OCI-LY3 (cell line): ENCODE measurements around the gene PDZD7.

Experiments
- H2AFZ ChIP-seq: fragments of 200-600, 300-600 bp; shearing (Covaris generic); 2 replicates; pipeline ENCODE4 v1.6.0; 2014; ENCODE audit warnings: antibody characterized with exemption, low read depth, low read length
- H3K27ac ChIP-seq: fragments of 200-600, 300-600 bp; sonication (generic); 2 replicates; pipeline ENCODE4 v1.5.1; 2014; ENCODE audit warnings: mild to moderate bottlenecking, low read length, moderate library complexity, mixed read lengths
- H3K27me3 ChIP-seq: fragments of 200-600, 300-600 bp; sonication (generic); 2 replicates; pipeline ENCODE4 v1.6.1; 2014; ENCODE audit warnings: low read depth, low read length, mixed read lengths
- H3K36me3 ChIP-seq: fragments of 200-600, 300-600 bp; sonication (generic); replicated peaks from 2 replicates; pipeline ENCODE3; 2014; ENCODE audit warnings: low read depth, low read length, mixed read lengths
- H3K4me1 ChIP-seq: fragments of 300-600, 200-600 bp; sonication (generic); 2 replicates; pipeline ENCODE4 v1.6.1; 2014; ENCODE audit warnings: low read length, mixed read lengths
- H3K4me2 ChIP-seq: fragments of 200-600, 300-600 bp; sonication (generic); 2 replicates; pipeline ENCODE4 v1.6.1; 2014; ENCODE audit warnings: low read length, mixed read lengths
- H3K4me3 ChIP-seq: fragments of 300-600, 200-600 bp; sonication (generic); 2 replicates; pipeline ENCODE4 v1.5.1; 2014; ENCODE audit warnings: antibody characterized with exemption, mild to moderate bottlenecking, low read length, moderate library complexity
- H3K79me2 ChIP-seq: fragments of 300-600, 200-600 bp; shearing (Covaris generic); 2 replicates; pipeline ENCODE4 v1.6.1; 2014; ENCODE audit warnings: mild to moderate bottlenecking, low read length, mixed read lengths
- H3K9ac ChIP-seq: fragments of 300-600, 200-600 bp; shearing (Covaris generic); 2 replicates; pipeline ENCODE4 v1.6.0; 2014; ENCODE audit warnings: mild to moderate bottlenecking, low read length, moderate library complexity
- H3K9me3 ChIP-seq: fragments of 200-600, 300-600 bp; shearing (Covaris generic); 2 replicates; pipeline ENCODE4 v1.6.1; 2014; ENCODE audit warnings: low read length, mixed read lengths; ENCODE audit not compliant: insufficient read depth
- H4K20me1 ChIP-seq: fragments of 200-600, 300-600 bp; sonication (generic); 2 replicates; pipeline ENCODE4 v1.6.1; 2016; ENCODE audit warnings: low read length, mixed read lengths; ENCODE audit not compliant: insufficient read depth
- CTCF ChIP-seq: fragments of 200-600, 300-600 bp; sonication (generic); IDR thresholded peaks from 2 replicates; pipeline ENCODE4 v1.5.1; 2014; ENCODE audit warnings: antibody characterized with exemption, low read length, low read depth
- EZH2phosphoT487 ChIP-seq: fragments of 200-600 bp; shearing (Covaris generic); IDR thresholded peaks from 2 replicates; pipeline ENCODE4 v1.6.1; 2018; ENCODE audit warnings: antibody characterized with exemption, mixed run types, low read depth

PDZD7 gene

GRCh38 chr10:101053516-101053915 lies 22.6 kb upstream of the PDZD7 start:
- Histone ChIP-seq H3K4me2 (no peak overlapping the region), H3K4me3 (no peak overlapping the region), H3K27me3 (no peaks in the 10 kb centered on the region), H2AFZ (no peak overlapping the region), H3K4me1 (peaks cover 6% of the 10 kb centered on the region), H3K9ac (no peak overlapping the region), H3K79me2 (no peaks in the 10 kb centered on the region), H4K20me1 (no peaks in the 10 kb centered on the region; the same call in 1 of the 2 replicates), H3K36me3 (no peaks in the 10 kb centered on the region), H3K27ac (no peak overlapping the region), H3K9me3 (no peaks in the 10 kb centered on the region)
- TF ChIP-seq CTCF (no peak), EZH2phosphoT487 (no peak)

DNA sequence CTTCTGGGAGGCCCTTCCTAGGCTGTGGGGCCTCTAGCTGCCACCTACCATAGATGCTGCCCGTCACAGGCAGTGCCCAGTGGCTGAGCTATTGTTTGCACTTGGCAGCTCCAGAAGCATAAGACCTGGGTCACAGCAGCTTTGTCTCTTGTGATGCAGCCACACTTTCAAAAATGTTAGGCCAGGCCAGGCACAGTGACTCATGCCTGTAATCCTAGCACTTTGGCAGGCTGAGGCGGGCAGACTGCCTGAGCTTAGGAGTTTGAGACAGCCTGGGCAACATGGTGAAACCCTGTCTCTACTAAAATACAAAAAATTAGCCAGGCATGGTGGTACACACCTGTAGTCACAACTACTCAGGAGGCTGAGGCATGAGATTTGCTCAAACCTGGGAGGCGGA lies 21.4 kb upstream of the PDZD7 start:
- H4K20me1 ChIP-seq: no peaks in the 10 kb centered on the region; the same call in 1 of the 2 replicates
- no peak overlapping the region for H3K9ac ChIP-seq
- no peaks in the 10 kb centered on the region for H3K9me3 ChIP-seq
- H2AFZ ChIP-seq: no peak overlapping the region
- no peak overlapping the region for H3K4me2 ChIP-seq
- H3K4me1 ChIP-seq: peaks cover 6% of the 10 kb centered on the region
- no peak overlapping the region for H3K27ac ChIP-seq
- no peaks in the 10 kb centered on the region for H3K36me3 ChIP-seq
- H3K79me2 ChIP-seq: no peaks in the 10 kb centered on the region
- TF ChIP-seq EZH2phosphoT487 (no peak), CTCF (no peak)
- H3K27me3 ChIP-seq: no peaks in the 10 kb centered on the region
- no peak overlapping the region for H3K4me3 ChIP-seq

DNA sequence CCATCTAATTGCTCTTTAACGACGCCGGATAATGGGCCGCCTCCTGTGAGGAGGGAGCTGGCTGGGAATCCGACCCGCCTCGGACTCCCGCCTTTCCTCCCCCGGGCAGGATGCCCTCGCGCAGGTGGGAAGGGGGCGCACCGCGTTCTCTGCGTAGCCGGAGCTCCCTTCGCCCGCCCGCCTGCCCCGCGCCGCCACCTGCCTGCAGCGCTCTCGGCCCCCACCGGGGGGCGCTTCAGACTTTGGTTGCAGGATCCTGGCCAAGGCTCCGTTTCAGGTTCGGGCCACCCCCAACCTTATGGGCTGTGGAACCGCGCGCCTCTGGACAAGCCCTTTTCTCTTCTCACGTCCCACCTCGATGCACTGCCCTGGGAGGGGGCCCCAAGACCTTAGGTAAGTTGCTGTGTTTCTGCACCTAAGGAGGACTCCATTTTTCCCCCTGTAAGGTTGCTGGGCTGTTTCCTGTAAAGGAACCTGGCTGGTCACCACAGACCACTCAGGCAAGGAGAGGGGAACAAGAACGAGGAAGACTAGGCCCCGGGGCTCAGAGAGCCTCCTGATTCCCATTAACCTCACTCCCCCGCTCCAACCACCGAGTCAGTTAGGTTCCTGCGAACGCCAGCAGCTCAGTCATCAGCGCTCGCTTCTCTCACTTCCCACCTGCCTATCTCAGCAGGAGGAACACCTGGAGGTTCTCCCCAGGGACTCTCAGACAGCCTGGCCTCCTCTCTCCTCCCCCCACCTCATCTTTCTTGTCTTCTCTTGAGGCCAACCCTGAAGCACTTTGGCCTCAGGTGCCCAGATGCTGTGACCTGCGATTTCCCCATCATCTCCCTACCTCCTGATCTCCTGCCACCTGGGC lies 19.5 kb upstream of the PDZD7 start:
- peak overlapping the region; percentile 61 for H3K9ac ChIP-seq
- H3K36me3 ChIP-seq: no peaks in the 10 kb centered on the region
- H3K27ac ChIP-seq: no peak overlapping the region
- no peaks in the 10 kb centered on the region for H3K27me3 ChIP-seq
- H3K4me3 ChIP-seq: peak overlapping the region; percentile 81
- H3K79me2 ChIP-seq: no peaks in the 10 kb centered on the region
- peak overlapping the region; percentile 97 for H3K4me2 ChIP-seq
- TF ChIP-seq CTCF: peak; percentile 68
- no peak for TF ChIP-seq EZH2phosphoT487
- H4K20me1 ChIP-seq: no peaks in the 10 kb centered on the region; the same call in 1 of the 2 replicates
- H3K4me1 ChIP-seq: peaks cover 6% of the 10 kb centered on the region
- H3K9me3 ChIP-seq: no peaks in the 10 kb centered on the region
- H2AFZ ChIP-seq: peak overlapping the region; percentile 97

DNA sequence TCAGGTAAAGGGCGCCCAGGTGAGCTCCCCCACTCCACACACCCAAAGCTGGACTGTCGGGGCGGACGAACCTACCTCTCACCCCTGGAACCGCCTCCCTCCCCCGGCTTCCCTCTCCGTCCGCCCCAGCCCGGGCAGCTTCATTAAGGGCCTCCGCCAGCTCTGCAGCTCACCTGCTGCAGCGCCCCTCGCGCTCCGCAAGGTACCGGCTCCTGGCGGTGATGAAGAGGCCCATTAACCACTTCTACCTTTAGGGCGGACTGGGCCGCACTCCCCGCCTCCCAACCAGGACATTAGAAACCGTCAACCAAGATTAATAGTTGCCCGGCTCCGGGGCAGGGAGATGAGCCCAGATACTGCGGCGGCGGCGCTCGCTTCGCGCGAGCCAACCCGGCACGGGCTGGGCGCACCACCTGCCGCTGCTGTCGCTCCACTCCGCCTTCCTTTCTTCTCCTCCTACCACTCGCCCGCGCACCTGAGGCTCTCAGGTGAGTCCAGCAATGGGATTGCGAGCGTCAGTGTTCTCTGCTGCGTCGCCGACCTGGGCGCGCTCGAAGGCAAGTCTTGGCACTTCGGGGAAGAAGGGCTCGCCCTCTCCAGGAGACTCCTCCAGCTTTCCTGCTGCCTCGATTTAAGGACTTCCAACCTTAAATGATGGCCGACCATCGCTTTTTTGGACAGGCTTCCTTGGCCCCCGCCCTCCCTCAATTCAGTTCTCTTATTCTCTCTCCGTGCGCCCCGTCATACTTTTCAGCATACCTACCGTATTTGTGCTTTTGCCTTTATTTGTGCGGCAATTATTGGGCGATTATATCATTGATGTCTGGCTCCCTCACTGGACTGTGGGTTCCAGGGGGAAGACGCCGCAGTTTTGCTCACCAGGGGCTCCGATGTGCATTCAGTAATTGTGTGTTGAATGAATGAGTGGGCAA lies 17.3 kb upstream of the PDZD7 start:
- Histone ChIP-seq H3K9ac (no peak overlapping the region), H3K4me3 (no peak overlapping the region), H4K20me1 (no peaks in the 10 kb centered on the region), H2AFZ (no peak overlapping the region), H3K4me1 (peaks cover 11% of the 10 kb centered on the region), H3K79me2 (no peaks in the 10 kb centered on the region), H3K36me3 (no peaks in the 10 kb centered on the region), H3K4me2 (no peak overlapping the region), H3K27ac (no peak overlapping the region), H3K9me3 (no peaks in the 10 kb centered on the region), H3K27me3 (no peaks in the 10 kb centered on the region)
- TF ChIP-seq CTCF: no peak
- TF ChIP-seq EZH2phosphoT487: no peak
